HG02571 (cell line): ENCODE measurements around the gene MEIKIN.

Experiments
- ATAC-seq: cut with Tn5 transposase; IDR thresholded peaks from one replicate; pipeline ENCODE4 v1.9.1; 2021; ENCODE audit warnings: mild to moderate bottlenecking, moderate library complexity; ENCODE audit not compliant: unreplicated experiment

Gene MEIKIN

GRCh38 chr5:131974016-131974415 is 28.6 kb upstream of the MEIKIN start:
- no peak for ATAC-seq

DNA sequence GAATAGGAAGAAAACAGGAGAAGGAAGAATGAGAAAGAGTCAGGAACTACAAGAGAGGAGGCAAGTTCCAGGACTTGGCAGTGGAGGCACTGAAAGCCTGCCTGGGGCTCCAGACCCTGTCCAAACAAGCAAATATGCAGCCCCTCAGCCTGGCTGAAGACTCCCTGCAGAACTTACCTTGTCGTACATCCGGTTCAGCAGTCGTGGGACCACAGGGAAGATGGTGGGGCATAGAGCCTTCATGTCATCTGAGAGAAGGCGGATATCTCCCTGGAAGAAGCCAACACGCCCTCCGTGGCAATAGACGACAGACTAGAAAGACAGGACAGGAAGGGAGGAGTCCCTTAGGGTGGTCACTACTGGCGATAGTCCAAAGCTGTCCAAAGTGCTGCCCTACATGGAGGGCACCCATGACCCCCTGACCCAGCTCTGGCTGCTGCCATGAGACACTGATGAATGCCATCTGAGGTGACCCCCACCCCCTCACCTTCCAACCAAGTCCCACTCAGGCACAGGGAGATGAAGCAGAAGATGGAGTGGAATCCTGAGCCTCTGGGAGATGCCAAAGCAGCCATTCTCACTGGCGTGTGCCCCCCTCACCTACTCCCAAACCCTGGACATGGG is 27.7 kb upstream of the MEIKIN start:
- ATAC-seq: no peak

DNA sequence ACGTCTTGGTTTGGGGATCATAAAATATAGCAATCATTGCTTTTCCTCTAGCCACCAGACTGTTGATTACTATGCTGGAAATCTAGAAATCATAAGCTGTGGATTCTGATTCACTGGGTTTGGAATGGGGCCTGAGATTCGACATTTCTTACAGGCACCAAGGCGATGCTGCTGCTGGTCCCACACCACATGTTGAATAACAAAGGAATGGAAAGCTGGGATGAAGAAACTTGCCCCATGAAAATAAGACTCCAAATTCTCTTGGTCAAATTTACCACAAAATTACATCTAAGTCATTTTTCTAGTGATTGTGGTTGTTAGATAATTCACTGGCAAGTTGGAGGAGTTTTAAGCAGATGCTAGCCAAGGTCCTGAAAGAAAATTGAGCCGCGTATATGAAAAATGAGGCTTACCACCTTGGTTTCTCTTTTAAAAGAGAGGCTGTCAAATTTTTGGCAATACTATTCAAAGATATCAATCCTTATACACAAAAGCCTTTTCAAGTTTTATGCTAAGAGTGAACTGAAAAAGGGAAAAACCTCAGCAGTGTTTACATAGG is 23.0 kb upstream of the MEIKIN start:
- ATAC-seq: no peak

- no peak for ATAC-seq
Measured at GRCh38 chr5:131966551-131966950, 21.1 kb upstream of the MEIKIN start.

GRCh38 chr5:131965826-131966415 is 20.5 kb upstream of the MEIKIN start:
- ATAC-seq: no peak

GRCh38 chr5:131959906-131960305 is 14.4 kb upstream of the MEIKIN start:
- ATAC-seq: no peak

DNA sequence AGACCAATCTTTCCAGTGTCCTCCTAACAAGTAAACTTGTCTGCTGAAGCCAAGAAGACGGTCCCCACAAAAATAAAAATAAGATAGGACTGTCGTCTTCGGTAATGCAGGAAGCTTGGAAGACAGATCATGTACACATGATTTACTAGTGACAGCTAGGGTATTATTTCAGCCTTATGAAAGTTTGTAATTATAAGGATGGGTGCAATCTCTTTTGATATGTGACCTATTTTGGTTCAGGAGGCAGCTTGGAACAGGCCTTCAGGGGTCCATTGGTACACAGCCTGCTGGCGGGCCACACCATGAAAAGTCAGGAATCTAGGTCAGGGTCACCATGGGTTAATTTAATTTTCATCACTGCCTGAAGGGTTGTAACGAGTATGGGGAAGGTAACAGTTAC is 13.7 kb upstream of the MEIKIN start:
- no peak for ATAC-seq

- no peak for ATAC-seq
Measured at GRCh38 chr5:131957721-131958441, 12.4 kb upstream of the MEIKIN start.

GRCh38 chr5:131953969-131954368 is 8.5 kb upstream of the MEIKIN start:
- no peak for ATAC-seq

- ATAC-seq: no peak
Measured at GRCh38 chr5:131952301-131952857, 6.9 kb upstream of the MEIKIN start.

- ATAC-seq: no peak
Measured at GRCh38 chr5:131950706-131951105, 5.2 kb upstream of the MEIKIN start.

DNA sequence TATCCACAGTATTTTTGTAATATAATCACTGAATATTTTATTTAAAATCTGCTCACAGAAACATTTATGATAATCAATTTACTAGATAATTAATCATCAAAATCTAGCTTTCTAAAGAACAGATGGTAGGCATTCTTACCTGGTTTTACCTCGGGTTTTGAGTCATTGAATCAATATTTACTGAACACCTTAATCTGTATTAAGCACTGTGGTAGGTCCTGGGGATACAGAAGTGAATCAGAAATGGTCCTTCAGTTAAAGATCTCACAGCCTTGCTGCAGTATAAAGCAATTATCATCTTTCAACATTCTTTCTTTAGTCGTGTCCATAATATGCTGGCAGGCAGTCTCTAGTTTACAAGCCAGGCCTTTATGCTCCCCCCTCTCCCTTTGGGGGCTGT is 2.0 kb upstream of the MEIKIN start:
- ATAC-seq: no peak

GRCh38 chr5:131944702-131945550 is 537 bp downstream of the MEIKIN start:
- no peak for ATAC-seq

DNA sequence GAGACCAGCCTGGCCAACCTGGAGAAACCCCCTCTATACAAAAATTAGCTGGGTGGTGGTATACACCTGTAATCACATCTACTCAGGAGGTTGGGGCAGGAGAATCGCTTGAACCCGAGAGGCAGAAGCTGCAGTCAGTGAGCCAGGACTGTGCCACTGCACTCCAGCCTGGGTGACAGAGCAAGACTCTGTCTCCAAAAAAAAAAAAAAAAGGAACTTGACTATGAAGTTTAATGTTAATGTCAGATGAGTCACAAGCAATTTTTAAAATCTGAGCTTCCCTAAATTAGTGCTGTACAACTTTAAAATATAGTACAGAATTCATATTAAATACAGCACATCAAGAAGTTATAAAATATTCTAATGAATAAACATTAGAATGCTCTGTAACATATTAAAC is 1.5 kb downstream of the MEIKIN start:
- no peak for ATAC-seq

GRCh38 chr5:131942016-131942415 is 3.4 kb downstream of the MEIKIN start:
- ATAC-seq: no peak

GRCh38 chr5:131939690-131940345 is 5.6 kb downstream of the MEIKIN start:
- ATAC-seq: no peak

- no peak for ATAC-seq
Measured at GRCh38 chr5:131932235-131932634, 13.2 kb downstream of the MEIKIN start.

- ATAC-seq: no peak
Measured at GRCh38 chr5:131928957-131929356, 16.5 kb downstream of the MEIKIN start.

DNA sequence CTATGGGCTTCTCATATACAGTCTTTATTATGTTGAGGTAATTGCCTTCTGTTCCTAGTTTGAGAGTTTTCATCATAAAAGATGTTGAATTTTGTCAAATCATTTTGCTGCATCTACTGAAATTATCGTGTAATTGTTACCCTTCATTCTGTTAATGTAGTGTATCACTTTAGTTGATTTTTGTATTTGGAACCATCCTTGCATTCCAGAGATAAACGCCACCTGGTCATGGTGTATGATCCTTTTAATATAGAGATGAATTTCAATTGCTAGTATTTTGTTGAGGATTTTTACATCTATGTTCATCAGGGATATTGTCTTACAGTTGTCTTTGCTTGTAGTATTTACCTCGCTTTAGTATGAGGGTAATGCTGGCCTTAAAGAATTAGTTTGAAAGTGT is 19.3 kb downstream of the MEIKIN start:
- no peak for ATAC-seq

DNA sequence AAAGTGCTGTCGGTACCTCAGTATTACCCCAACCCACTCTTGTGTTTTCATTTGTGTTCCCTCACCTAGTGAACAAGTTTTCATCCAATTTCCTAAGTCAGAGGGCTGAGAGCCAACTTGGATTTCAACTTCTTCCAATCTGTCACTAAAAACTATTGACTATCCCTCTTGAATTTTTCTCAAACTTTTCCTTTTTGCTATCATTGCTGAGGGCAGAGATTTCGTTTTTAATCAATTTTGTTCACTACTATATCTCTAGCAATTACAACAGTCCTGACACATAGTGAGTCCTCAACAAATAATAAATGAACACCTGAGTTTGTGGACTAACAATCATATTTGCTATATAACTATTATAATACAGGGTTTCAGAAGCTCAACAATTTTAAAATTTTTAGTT is 29.0 kb downstream of the MEIKIN start:
- ATAC-seq: no peak
